Activated CD4-positive, alpha-beta memory T cell treated with anti-CD3 and anti-CD28 coated beads for 36 hours (primary cell): Measurements from ENCODE around the gene CARD11. TPM values are rescaled to one million over a fixed set of nuclear protein-coding genes. Genes with fewer than 3 reads are reported as not detected.
A peak's percentile ranks its signal among the peaks of the same experiment; 100 is the strongest.
"Not testable (repeated sequence)": the region's sequence is repeated elsewhere in the genome, so short reads cannot be mapped to it uniquely, and the experiment has no call there.

Experiments
- CTCF ChIA-PET: fragments of 350-600 bp; sonication (Branson Sonifier 250); formaldehyde crosslinking; loops from one replicate; lab custom pipeline; 2021; ENCODE audit warnings: antibody characterized with exemption, inconsistent platforms; lab: Charles Lee
- POLR2A ChIA-PET: fragments of 350-600 bp; sonication (Branson Sonifier 250); formaldehyde crosslinking; loops from one replicate; lab custom pipeline; 2021; ENCODE audit warnings: antibody characterized with exemption; lab: Charles Lee
- DNase-seq: peaks from one replicate; pipeline ENCODE4 v3.0.0-alpha.2; 2020
- H3K27ac Mint-ChIP-seq: one replicate; pipeline ENCODE4 v1.8.0; 2021; ENCODE audit warnings: mixed read lengths
- H3K27me3 Mint-ChIP-seq: one replicate; pipeline ENCODE4 v1.8.0; 2021; ENCODE audit warnings: mixed read lengths
- H3K36me3 Mint-ChIP-seq: one replicate; pipeline ENCODE4 v1.8.0; 2021; ENCODE audit warnings: mixed read lengths
- H3K4me1 Mint-ChIP-seq: one replicate; pipeline ENCODE4 v1.8.0; 2021; ENCODE audit warnings: low read depth, mixed read lengths
- H3K4me3 Mint-ChIP-seq: one replicate; pipeline ENCODE4 v1.8.0; 2021; ENCODE audit warnings: mild to moderate bottlenecking, mixed read lengths
- H3K9me3 Mint-ChIP-seq: one replicate; pipeline ENCODE4 v1.8.0; 2021; ENCODE audit warnings: mixed read lengths
- intact Hi-C: fragments of 100-400 bp; cut with micrococcal nuclease; formaldehyde crosslinking; loops from one replicate; pipeline ENCODE4 v1.15.1; 2023
- total RNA-seq, 2 experiments: library from RNA; stranded (reverse); gene quantifications; one replicate each; pipeline ENCODE4 v1.2.3, GENCODE V29; 2021

The CARD11 gene
- total RNA-seq, 2 experiments from 2014 or later, result 107 to 108 TPM

GRCh38 chr7:2920480-2920879 lies 123.2 kb downstream of the CARD11 start:
- POLR2A ChIA-PET, H3K27me3 Mint-ChIP-seq, DNase-seq, H3K9me3 Mint-ChIP-seq, H3K4me3 Mint-ChIP-seq, intact Hi-C loops, H3K4me1 Mint-ChIP-seq: not testable (repeated sequence)
- Mint-ChIP-seq H3K36me3 (peaks cover 54% of the 10 kb centered on the region), H3K27ac (peak overlapping the region; percentile 8)
- CTCF ChIA-PET, result interaction anchor here (1.3 kb wide), 1 partner anchor 145 kb away, joined by 5 read pairs; no protein-coding TSS in a partner anchor

- Mint-ChIP-seq H3K36me3 (peaks cover 52% of the 10 kb centered on the region), H3K4me3 (no peak overlapping the region), H3K4me1 (no peaks in the 10 kb centered on the region), H3K9me3 (peaks cover 3% of the 10 kb centered on the region), H3K27me3 (no peaks in the 10 kb centered on the region), H3K27ac (peak overlapping the region; percentile 8)
- CTCF ChIA-PET, result interaction anchor here (1.3 kb wide), 1 partner anchor 145 kb away, joined by 5 read pairs; no protein-coding TSS in a partner anchor
- intact Hi-C loops, result no loop called here
- POLR2A ChIA-PET, result no interaction called here
- DNase-seq, result no peak
These were observed 123.6 kb downstream of the CARD11 start for GRCh38 chr7:2920041-2920440.

GRCh38 chr7:2919256-2919655 lies 124.4 kb downstream of the CARD11 start:
- Mint-ChIP-seq H3K4me3 (no peak overlapping the region), H3K36me3 (peaks cover 52% of the 10 kb centered on the region), H3K4me1 (no peaks in the 10 kb centered on the region), H3K27ac (peak overlapping the region; percentile 42), H3K27me3 (no peaks in the 10 kb centered on the region), H3K9me3 (peaks cover 3% of the 10 kb centered on the region)
- ChIA-PET CTCF (interaction anchor here (1.3 kb wide), 1 partner anchor 146 kb away, joined by 5 read pairs; no protein-coding TSS in a partner anchor), POLR2A (no interaction called here)
- no peak for DNase-seq
- intact Hi-C loops, result no loop called here

GRCh38 chr7:2918406-2918805 lies 125.3 kb downstream of the CARD11 start:
- POLR2A ChIA-PET, result no interaction called here
- CTCF ChIA-PET, result no interaction called here
- H3K4me3 Mint-ChIP-seq, result no peak overlapping the region
- H3K4me1 Mint-ChIP-seq, result no peaks in the 10 kb centered on the region
- no peaks in the 10 kb centered on the region for H3K27me3 Mint-ChIP-seq
- no peak for DNase-seq
- H3K36me3 Mint-ChIP-seq, result peaks cover 52% of the 10 kb centered on the region
- H3K9me3 Mint-ChIP-seq, result peaks cover 3% of the 10 kb centered on the region
- H3K27ac Mint-ChIP-seq, result no peak overlapping the region
- intact Hi-C loops, result no loop called here

GRCh38 chr7:2915023-2915422 lies 128.6 kb downstream of the CARD11 start:
- DNase-seq, result no peak
- no peaks in the 10 kb centered on the region for H3K4me1 Mint-ChIP-seq
- no peak overlapping the region for H3K4me3 Mint-ChIP-seq
- H3K9me3 Mint-ChIP-seq, result no peaks in the 10 kb centered on the region
- H3K27me3 Mint-ChIP-seq, result no peaks in the 10 kb centered on the region
- intact Hi-C loops, result no loop called here
- H3K27ac Mint-ChIP-seq, result no peak overlapping the region
- H3K36me3 Mint-ChIP-seq, result peaks cover 39% of the 10 kb centered on the region
- POLR2A ChIA-PET, result no interaction called here
- CTCF ChIA-PET, result no interaction called here

- peaks cover 35% of the 10 kb centered on the region for H3K36me3 Mint-ChIP-seq
- POLR2A ChIA-PET, result no interaction called here
- DNase-seq, result no peak
- CTCF ChIA-PET, result no interaction called here
- H3K27ac Mint-ChIP-seq, result no peak overlapping the region
- H3K4me3 Mint-ChIP-seq, result no peak overlapping the region
- intact Hi-C loops, result no loop called here
- no peaks in the 10 kb centered on the region for H3K9me3 Mint-ChIP-seq
- no peaks in the 10 kb centered on the region for H3K4me1 Mint-ChIP-seq
- no peaks in the 10 kb centered on the region for H3K27me3 Mint-ChIP-seq
These were observed 129.8 kb downstream of the CARD11 start for GRCh38 chr7:2913760-2914387.

- ChIA-PET POLR2A (no interaction called here), CTCF (no interaction called here)
- no peak overlapping the region for H3K4me3 Mint-ChIP-seq
- intact Hi-C loops, result no loop called here
- no peak overlapping the region for H3K27ac Mint-ChIP-seq
- DNase-seq, result no peak
- peaks cover 38% of the 10 kb centered on the region for H3K36me3 Mint-ChIP-seq
- H3K27me3 Mint-ChIP-seq, result no peaks in the 10 kb centered on the region
- no peaks in the 10 kb centered on the region for H3K9me3 Mint-ChIP-seq
- H3K4me1 Mint-ChIP-seq, result no peaks in the 10 kb centered on the region
These were observed 130.8 kb downstream of the CARD11 start for GRCh38 chr7:2912684-2913439.

GRCh38 chr7:2911466-2911865 lies 132.2 kb downstream of the CARD11 start:
- no peak overlapping the region for H3K4me3 Mint-ChIP-seq
- peaks cover 42% of the 10 kb centered on the region for H3K36me3 Mint-ChIP-seq
- H3K4me1 Mint-ChIP-seq, result no peaks in the 10 kb centered on the region
- CTCF ChIA-PET, result interaction anchor here (0.9 to 1.3 kb wide), 4 partner anchors 46 to 243 kb away, joined by 3 to 4 read pairs (median 3); no protein-coding TSS in a partner anchor
- H3K9me3 Mint-ChIP-seq, result no peaks in the 10 kb centered on the region
- POLR2A ChIA-PET, result no interaction called here
- no peak overlapping the region for H3K27ac Mint-ChIP-seq
- no peak for DNase-seq
- H3K27me3 Mint-ChIP-seq, result no peaks in the 10 kb centered on the region
- intact Hi-C loops, result no loop called here

GRCh38 chr7:2909471-2910039 lies 134.1 kb downstream of the CARD11 start:
- peaks cover 57% of the 10 kb centered on the region for H3K36me3 Mint-ChIP-seq
- intact Hi-C loops, result no loop called here

GRCh38 chr7:2909043-2909442 lies 134.6 kb downstream of the CARD11 start:
- DNase-seq, result no peak
- intact Hi-C loops, result no loop called here
- ChIA-PET POLR2A (no interaction called here), CTCF (no interaction called here)
- H3K4me1 Mint-ChIP-seq, result peaks cover 2% of the 10 kb centered on the region
- H3K4me3 Mint-ChIP-seq, result no peak overlapping the region
- H3K27me3 Mint-ChIP-seq, result no peaks in the 10 kb centered on the region
- H3K27ac Mint-ChIP-seq, result no peak overlapping the region
- H3K36me3 Mint-ChIP-seq, result peaks cover 59% of the 10 kb centered on the region
- peaks cover 10% of the 10 kb centered on the region for H3K9me3 Mint-ChIP-seq

More at GRCh38 chr7:2909471-2910039, 134.1 kb downstream of the CARD11 start:
- Mint-ChIP-seq H3K27ac (no peak overlapping the region), H3K4me1 (no peaks in the 10 kb centered on the region), H3K27me3 (no peaks in the 10 kb centered on the region), H3K4me3 (no peak overlapping the region), H3K9me3 (peaks cover 10% of the 10 kb centered on the region)
- CTCF ChIA-PET, result no interaction called here
- POLR2A ChIA-PET, result no interaction called here
- DNase-seq, result no peak

- Mint-ChIP-seq H3K36me3 (peaks cover 62% of the 10 kb centered on the region), H3K4me3 (no peak overlapping the region), H3K9me3 (peaks cover 10% of the 10 kb centered on the region), H3K27ac (no peak overlapping the region), H3K27me3 (no peaks in the 10 kb centered on the region), H3K4me1 (peaks cover 7% of the 10 kb centered on the region)
- DNase-seq, result no peak
- ChIA-PET CTCF (no interaction called here), POLR2A (no interaction called here)
- intact Hi-C loops, result no loop called here
These were observed 135.5 kb downstream of the CARD11 start for GRCh38 chr7:2908103-2908683.
